HEK293 (cell line): Measurements from ENCODE around the gene NEK8.

ENCODE experiments used
- CTCF ChIP-seq: fragments of 450-650 bp; formaldehyde crosslinking; IDR thresholded peaks from 2 replicates; pipeline ENCODE4 v1.5.1; 2016; ENCODE audit warnings: missing biosample characterization, missing genetic modification characterization
- YY1 ChIP-seq: fragments of 450-650 bp; formaldehyde crosslinking; IDR thresholded peaks from 2 replicates; pipeline ENCODE4 v1.5.1; 2018; ENCODE audit warnings: missing biosample characterization, missing genetic modification characterization
- ZBTB10 ChIP-seq: fragments of 450-650 bp; formaldehyde crosslinking; IDR thresholded peaks from 2 replicates; pipeline ENCODE4 v1.5.1; 2016; ENCODE audit warnings: missing biosample characterization, missing genetic modification characterization
- ZBTB17 ChIP-seq: fragments of 450-650 bp; formaldehyde crosslinking; IDR thresholded peaks from 2 replicates; pipeline ENCODE4 v1.5.1; 2016; ENCODE audit warnings: missing biosample characterization, missing genetic modification characterization
- ZNF274 ChIP-seq, 2 experiments: fragments of 200-500 bp in 1 of 2; fragments of 450-650 bp in 1 of 2; sonication (Bioruptor generic) in 1 of 2; formaldehyde crosslinking in 1 of 2; IDR thresholded peaks; 2 replicates each; pipeline versions ENCODE4 v1.5.1 to v1.6.1; 2014 to 2016; ENCODE audit warnings: borderline replicate concordance in 1 of 2, inconsistent platforms in 1 of 2, low read length in 1 of 2, missing biosample characterization in 1 of 2, missing genetic modification characterization in 1 of 2
- ZNF292 ChIP-seq: fragments of 450-650 bp; formaldehyde crosslinking; IDR thresholded peaks from 2 replicates; pipeline ENCODE4 v1.5.1; 2016; ENCODE audit warnings: low read depth, missing biosample characterization, missing genetic modification characterization, borderline replicate concordance

DNA sequence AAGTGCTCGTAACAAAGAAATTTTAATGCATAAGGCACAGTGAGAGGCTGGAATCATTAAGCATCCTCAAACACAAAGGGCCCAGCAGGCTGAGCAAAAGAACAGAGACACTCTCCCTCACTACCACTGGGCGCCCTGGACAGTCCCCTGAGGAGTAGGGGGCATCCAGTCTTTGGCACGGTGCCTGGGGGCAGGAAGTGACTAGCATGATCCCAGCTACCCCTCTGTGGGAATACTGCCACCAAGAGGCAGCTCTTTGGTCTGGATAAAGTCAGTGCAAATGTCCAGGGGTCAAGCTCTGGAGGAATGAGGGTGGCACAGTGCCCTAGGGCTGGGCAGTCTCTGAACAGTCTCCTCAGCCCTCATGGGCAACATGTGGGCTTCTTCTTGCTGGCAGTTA, 14.3 kb upstream of the NEK8 start:
- TF ChIP-seq CTCF (tag by site-specific recombination) (peak; percentile 10; the same call in 1 of the 2 replicates), ZNF274 (IDR thresholded peaks at IDR 0.05; ENCODE audit: low read length) (no peak), ZNF274 (tag by site-specific recombination; IDR thresholded peaks at IDR 0.05; ENCODE audit: borderline replicate concordance) (no peak), YY1 (tag by site-specific recombination) (no peak), ZBTB10 (tag by site-specific recombination) (no peak), ZNF292 (tag by site-specific recombination) (no peak), ZBTB17 (no peak)
